BJ (cell line): ENCODE results near the gene SMYD3. TPM values are rescaled to one million over a fixed set of nuclear protein-coding genes. Genes with fewer than 3 reads are reported as not detected.
"Not testable (repeated sequence)": the region's sequence is repeated elsewhere in the genome, so short reads cannot be mapped to it uniquely, and the experiment has no call there.

Experiments used
- CTCF ChIA-PET: fragments of 350-600 bp; formaldehyde crosslinking; extraction: SDS; loops from one replicate; lab custom pipeline; 2021; ENCODE audit warnings: antibody characterized with exemption, inconsistent platforms; lab: Yijun Ruan, JAX
- POLR2A ChIA-PET: fragments of 300-600 bp; sonication (Branson Sonifier 250); formaldehyde crosslinking; extraction: SDS; loops from one replicate; lab custom pipeline; 2021; ENCODE audit warnings: antibody characterized with exemption; lab: Charles Lee
- DNase-seq: peaks from one replicate; pipeline ENCODE4 v3.0.0-alpha.2; 2011; ENCODE audit warnings: low read depth
- H3K27me3 ChIP-seq: 2 replicates; pipeline ENCODE4 v1.6.0; 2011; ENCODE audit warnings: low read length; ENCODE audit not compliant: control insufficient read depth, insufficient read depth
- H3K36me3 ChIP-seq: 2 replicates; pipeline ENCODE4 v1.5.1; 2011; ENCODE audit warnings: low read length; ENCODE audit not compliant: control insufficient read depth, insufficient read depth
- H3K4me3 ChIP-seq: 2 replicates; pipeline ENCODE4 v1.5.1; 2011; ENCODE audit warnings: low read depth, mild to moderate bottlenecking, control low read depth, low read length
- polyA plus RNA-seq: library from polyadenylated mRNA; depleted of rRNA; stranded (reverse); fragments of >200 nt; gene quantifications from 2 replicates; pipeline ENCODE4 v1.2.3, GENCODE V29; 2011
- TF ChIP-seq, protein P1 (sequence below): IDR thresholded peaks from 2 replicates; pipeline ENCODE4 v1.5.1; 2011; ENCODE audit warnings: low read depth, mild to moderate bottlenecking, control low read depth, inconsistent platforms, low read length, moderate library complexity; ENCODE audit not compliant: insufficient read depth

SMYD3 gene
- polyA plus RNA-seq, 1 experiment = 26.1 TPM

DNA sequence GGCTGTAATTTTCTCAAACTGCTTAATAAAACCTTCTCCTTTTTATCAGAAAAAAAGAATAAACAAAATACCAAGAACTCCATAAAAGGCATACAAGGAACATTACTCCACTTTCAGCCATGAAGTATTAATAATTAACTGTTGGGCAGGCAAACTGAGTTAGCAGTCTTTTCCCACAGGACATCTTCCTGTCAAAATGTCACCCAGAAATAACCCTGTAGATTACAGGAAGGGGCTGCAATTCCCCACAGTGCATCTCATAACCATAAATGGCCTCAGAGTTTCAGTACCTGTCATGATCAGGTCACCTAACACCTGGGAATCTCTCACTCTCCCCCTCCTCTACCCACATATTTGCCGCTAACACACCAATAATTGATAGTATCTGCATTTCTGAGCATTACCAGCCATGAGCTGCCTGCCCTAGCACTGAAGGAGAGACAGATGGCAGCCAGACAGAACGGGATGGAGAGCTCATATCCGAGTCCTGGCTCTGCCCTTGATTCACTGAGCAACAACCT lies 475.0 kb downstream of the SMYD3 start:
- ChIA-PET POLR2A (no interaction called here), CTCF (interaction anchor here (0.5 to 0.7 kb wide), 2 partner anchors 15 to 172 kb away, joined by 3 read pairs; no protein-coding TSS in a partner anchor)
- DNase-seq = no peak
- Histone ChIP-seq H3K4me3 (no peak overlapping the region), H3K27me3 (no peaks in the 10 kb centered on the region), H3K36me3 (no peaks in the 10 kb centered on the region)
- TF ChIP-seq, protein P1, sequence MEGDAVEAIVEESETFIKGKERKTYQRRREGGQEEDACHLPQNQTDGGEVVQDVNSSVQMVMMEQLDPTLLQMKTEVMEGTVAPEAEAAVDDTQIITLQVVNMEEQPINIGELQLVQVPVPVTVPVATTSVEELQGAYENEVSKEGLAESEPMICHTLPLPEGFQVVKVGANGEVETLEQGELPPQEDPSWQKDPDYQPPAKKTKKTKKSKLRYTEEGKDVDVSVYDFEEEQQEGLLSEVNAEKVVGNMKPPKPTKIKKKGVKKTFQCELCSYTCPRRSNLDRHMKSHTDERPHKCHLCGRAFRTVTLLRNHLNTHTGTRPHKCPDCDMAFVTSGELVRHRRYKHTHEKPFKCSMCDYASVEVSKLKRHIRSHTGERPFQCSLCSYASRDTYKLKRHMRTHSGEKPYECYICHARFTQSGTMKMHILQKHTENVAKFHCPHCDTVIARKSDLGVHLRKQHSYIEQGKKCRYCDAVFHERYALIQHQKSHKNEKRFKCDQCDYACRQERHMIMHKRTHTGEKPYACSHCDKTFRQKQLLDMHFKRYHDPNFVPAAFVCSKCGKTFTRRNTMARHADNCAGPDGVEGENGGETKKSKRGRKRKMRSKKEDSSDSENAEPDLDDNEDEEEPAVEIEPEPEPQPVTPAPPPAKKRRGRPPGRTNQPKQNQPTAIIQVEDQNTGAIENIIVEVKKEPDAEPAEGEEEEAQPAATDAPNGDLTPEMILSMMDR = no peak

DNA sequence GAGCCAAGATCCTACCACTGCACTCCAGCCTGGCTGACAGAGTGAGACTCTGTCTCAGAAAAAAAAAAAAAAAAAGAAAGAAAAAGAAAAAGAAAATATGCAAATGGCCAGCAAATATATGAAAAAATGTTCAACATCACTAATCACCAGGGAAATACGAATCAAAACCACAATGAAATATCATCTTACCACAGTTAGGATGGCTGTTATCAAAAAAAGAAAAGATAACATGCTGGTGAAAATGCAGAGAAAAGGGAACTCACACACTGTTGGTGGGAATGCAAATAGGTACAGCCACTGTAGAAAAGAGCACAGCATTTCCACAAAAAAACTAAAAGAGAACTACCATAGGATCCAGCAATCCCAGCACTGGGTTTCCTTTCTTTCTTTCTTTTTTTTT lies 477.5 kb downstream of the SMYD3 start:
- POLR2A ChIA-PET = no interaction called here
- no peaks in the 10 kb centered on the region for H3K36me3 ChIP-seq
- TF ChIP-seq, protein P1 = no peak
- CTCF ChIA-PET = no interaction called here
- H3K4me3 ChIP-seq = no peak overlapping the region
- no peak for DNase-seq
- H3K27me3 ChIP-seq = no peaks in the 10 kb centered on the region

DNA sequence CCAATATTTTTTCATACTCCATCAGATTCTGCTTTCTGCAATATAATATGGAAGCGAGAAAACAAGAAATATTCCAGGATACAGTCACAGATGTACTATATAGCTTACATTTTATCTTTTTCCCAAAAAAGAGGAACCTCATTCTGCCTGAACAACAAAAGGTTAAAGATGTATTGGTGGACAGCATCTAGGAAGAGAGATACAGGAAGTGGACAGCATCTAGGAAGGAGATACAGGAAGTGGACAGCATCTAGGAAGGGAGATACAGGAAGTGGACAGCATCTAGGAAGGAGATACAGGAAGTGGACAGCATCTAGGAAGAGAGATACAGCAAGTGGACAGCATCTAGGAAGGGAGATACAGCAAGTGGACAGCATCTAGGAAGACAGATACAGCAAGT lies 483.0 kb downstream of the SMYD3 start:
- H3K4me3 ChIP-seq, H3K36me3 ChIP-seq, DNase-seq, POLR2A ChIA-PET, H3K27me3 ChIP-seq: not testable (repeated sequence)
- CTCF ChIA-PET = interaction anchor here (1.0 kb wide), 1 partner anchor 427 kb away, joined by 3 read pairs; no protein-coding TSS in a partner anchor

DNA sequence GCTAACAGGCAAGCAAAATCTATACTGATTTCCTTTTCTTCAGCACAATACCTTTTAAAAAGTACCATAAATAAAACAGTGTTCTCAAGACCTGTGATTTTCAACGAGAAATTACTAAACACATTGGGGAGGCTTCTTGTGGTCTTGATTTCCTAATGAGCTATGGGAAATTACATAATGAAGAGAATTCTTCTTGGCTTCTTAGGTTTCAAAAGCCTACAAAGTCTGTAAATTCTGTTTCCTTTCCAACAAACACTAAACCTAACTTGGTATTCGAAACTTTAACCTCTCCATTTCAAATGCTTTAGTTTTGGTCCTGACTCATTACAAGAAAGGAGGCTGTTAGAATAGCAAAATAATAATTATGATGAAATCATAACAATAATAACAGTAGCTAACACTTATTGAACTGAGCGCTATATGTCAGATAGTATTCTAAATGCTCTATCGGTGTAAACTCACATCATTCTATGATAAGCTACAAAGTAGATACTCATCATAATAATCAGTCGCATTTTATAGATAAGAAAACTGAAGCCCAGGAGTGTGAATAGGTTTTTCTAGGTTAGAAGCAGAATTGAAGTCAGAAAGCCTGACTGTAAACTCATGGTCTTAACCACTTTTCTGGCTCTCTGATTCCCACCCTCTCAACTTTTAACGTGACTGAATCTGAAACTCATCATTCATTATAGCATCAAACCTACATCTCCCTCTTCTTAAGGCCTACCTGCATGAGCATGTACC lies 486.7 kb downstream of the SMYD3 start:
- ChIA-PET CTCF (interaction anchor here (0.7 to 2.3 kb wide), 3 partner anchors 9 to 867 kb away, joined by 3 to 6 read pairs (median 4); no protein-coding TSS in a partner anchor), POLR2A (no interaction called here)
- Histone ChIP-seq H3K4me3 (no peak overlapping the region), H3K36me3 (no peaks in the 10 kb centered on the region), H3K27me3 (no peaks in the 10 kb centered on the region)
- TF ChIP-seq, protein P1 = no peak
- DNase-seq = no peak

DNA sequence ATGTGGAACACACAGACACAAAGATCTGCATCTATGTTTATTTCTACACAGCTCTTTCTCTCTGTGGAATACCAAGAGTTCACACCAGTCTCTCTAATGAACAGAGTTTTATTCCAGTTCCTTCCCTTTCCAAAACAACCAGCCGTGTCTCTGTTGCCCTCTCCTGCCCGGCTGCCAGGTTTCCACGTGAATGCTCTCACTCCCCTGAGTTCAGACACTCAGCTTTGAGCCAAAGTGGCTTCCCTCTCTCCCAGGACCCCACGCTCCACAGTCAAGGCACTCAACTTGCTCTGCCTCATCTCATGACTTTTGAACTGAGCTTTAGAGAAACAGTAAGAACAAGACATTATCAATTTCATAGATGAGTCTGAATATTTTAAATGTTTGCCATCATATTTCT lies 488.9 kb downstream of the SMYD3 start:
- no peaks in the 10 kb centered on the region for H3K27me3 ChIP-seq
- no peak overlapping the region for H3K4me3 ChIP-seq
- TF ChIP-seq, protein P1 = no peak
- ChIA-PET POLR2A (no interaction called here), CTCF (no interaction called here)
- DNase-seq = no peak
- no peaks in the 10 kb centered on the region for H3K36me3 ChIP-seq
